ENCODE data around the gene HLA-DQB1. TPM values are rescaled to one million over a fixed set of nuclear protein-coding genes. Genes with fewer than 3 reads are reported as not detected.
A peak's percentile ranks its signal among the peaks of the same experiment; 100 is the strongest.

HLA-DQB1 gene
- total RNA-seq, 4 donors from 2014 or later, result 0.14 to 1.9 (median 1.1) TPM; not detected in 1

- H3K36me3 ChIP-seq, result no peaks in the 10 kb centered on the region
- H3K27me3 ChIP-seq, result peaks cover 49% of the 10 kb centered on the region
- no peak for DNase-seq
- 43 to 68% methylated on average over 4 of the region's 4 CpGs for WGBS, 2 donors (ENCODE audit: low coverage in 1 of 2)
- H3K9me3 ChIP-seq, result no peaks in the 10 kb centered on the region
- TF ChIP-seq, protein P1, sequence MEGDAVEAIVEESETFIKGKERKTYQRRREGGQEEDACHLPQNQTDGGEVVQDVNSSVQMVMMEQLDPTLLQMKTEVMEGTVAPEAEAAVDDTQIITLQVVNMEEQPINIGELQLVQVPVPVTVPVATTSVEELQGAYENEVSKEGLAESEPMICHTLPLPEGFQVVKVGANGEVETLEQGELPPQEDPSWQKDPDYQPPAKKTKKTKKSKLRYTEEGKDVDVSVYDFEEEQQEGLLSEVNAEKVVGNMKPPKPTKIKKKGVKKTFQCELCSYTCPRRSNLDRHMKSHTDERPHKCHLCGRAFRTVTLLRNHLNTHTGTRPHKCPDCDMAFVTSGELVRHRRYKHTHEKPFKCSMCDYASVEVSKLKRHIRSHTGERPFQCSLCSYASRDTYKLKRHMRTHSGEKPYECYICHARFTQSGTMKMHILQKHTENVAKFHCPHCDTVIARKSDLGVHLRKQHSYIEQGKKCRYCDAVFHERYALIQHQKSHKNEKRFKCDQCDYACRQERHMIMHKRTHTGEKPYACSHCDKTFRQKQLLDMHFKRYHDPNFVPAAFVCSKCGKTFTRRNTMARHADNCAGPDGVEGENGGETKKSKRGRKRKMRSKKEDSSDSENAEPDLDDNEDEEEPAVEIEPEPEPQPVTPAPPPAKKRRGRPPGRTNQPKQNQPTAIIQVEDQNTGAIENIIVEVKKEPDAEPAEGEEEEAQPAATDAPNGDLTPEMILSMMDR (IDR thresholded peaks at IDR 0.05), result no peak
- TF ChIP-seq EP300 (IDR thresholded peaks at IDR 0.05; ENCODE audit: low read depth) (no peak), POLR2AphosphoS5 (IDR thresholded peaks at IDR 0.05) (no peak), POLR2A (IDR thresholded peaks at IDR 0.05) (no peak)
- intact Hi-C loops (cut with DNase I; ENCODE audit: low total_unique reads), result no loop called here
- H3K4me3 ChIP-seq, result no peak overlapping the region
- no peak overlapping the region for H3K27ac ChIP-seq
- H3K4me1 ChIP-seq, result no peaks in the 10 kb centered on the region
- in situ Hi-C loops (cut with MboI; ENCODE audit: low pct_ligation_motif_present in 1 of 4, low pct_unique_long_range_greater_than_20kb in 1 of 4, low sequenced_read_pairs in 3 of 4), result loop anchor here in 1 of 4 donors (10.0 kb wide), 1 partner anchor 459 kb away; no protein-coding TSS in a partner anchor
Observed at GRCh38 chr6:32703347-32703746, 36.9 kb upstream of the HLA-DQB1 start.

DNA sequence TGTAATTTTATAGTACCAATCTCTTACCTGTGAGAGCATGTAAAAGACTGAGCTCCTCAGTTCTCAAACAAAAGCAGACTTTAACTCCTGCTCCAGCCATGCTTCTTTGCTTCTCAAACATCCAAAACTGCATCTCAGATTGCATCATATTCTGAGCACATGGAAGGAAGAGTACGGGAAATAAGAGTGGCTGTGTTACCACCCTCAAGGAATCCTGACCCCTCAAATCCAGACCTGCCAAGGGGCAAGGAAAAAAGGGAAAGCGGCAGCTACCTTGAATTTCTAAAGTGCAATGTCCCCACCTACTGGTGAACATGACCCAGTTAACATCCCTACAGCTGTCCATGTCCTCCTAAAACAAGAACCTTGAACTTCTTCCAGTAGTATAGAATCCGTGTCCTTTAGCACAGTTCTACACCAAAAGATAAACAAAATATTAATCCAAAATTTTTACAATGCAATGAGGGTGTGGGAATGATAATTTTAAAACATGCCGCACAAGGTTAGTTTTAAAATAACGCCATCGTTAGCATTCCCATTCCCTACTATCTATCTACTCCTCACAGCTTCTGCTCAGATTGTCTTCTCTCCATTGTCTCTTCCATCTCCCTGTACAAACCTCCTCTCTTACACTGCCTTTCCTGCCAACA is 34.1 kb upstream of the HLA-DQB1 start:
- no peak overlapping the region for H3K27ac ChIP-seq
- DNase-seq, result peak; percentile 21
- H3K27me3 ChIP-seq, result peaks cover 62% of the 10 kb centered on the region
- no peaks in the 10 kb centered on the region for H3K36me3 ChIP-seq
- no peaks in the 10 kb centered on the region for H3K9me3 ChIP-seq
- in situ Hi-C loops (cut with MboI; ENCODE audit: low pct_ligation_motif_present in 1 of 4, low pct_unique_long_range_greater_than_20kb in 1 of 4, low sequenced_read_pairs in 3 of 4), result loop anchor here in 1 of 4 donors (10.0 kb wide), 1 partner anchor 456 kb away; no protein-coding TSS in a partner anchor
- WGBS, 2 donors (ENCODE audit: low coverage in 1 of 2), result 6 to 11% methylated on average over 4 to 6 of the region's 6 CpGs
- intact Hi-C loops (cut with DNase I; ENCODE audit: low total_unique reads), result loop anchor here (2.0 kb wide), 1 partner anchor 286 kb away; no protein-coding TSS in a partner anchor
- H3K4me3 ChIP-seq, result no peak overlapping the region
- TF ChIP-seq POLR2A (IDR thresholded peaks at IDR 0.05), result no peak
- TF ChIP-seq, protein P1 (IDR thresholded peaks at IDR 0.05), result peak; percentile 55 to 65 (median 62)
- no peaks in the 10 kb centered on the region for H3K4me1 ChIP-seq

- no peak for DNase-seq
- in situ Hi-C loops (cut with MboI; ENCODE audit: low pct_ligation_motif_present in 1 of 4, low pct_unique_long_range_greater_than_20kb in 1 of 4, low sequenced_read_pairs in 3 of 4), result loop anchor here in 3 of 4 donors (5.0 to 10.0 kb wide), 5 partner anchors 95 to 452 kb away; no protein-coding TSS in a partner anchor
- intact Hi-C loops (cut with DNase I; ENCODE audit: low total_unique reads), result no loop called here
Observed at GRCh38 chr6:32697031-32697430, 30.6 kb upstream of the HLA-DQB1 start.

GRCh38 chr6:32692019-32692418 is 25.6 kb upstream of the HLA-DQB1 start:
- DNase-seq, result peak; percentile 54
- no peaks in the 10 kb centered on the region for H3K4me1 ChIP-seq
- H3K27me3 ChIP-seq, result peaks cover 38% of the 10 kb centered on the region
- H3K27ac ChIP-seq, result no peak overlapping the region
- H3K9me3 ChIP-seq, result no peaks in the 10 kb centered on the region
- in situ Hi-C loops (cut with MboI; ENCODE audit: low pct_ligation_motif_present in 1 of 4, low pct_unique_long_range_greater_than_20kb in 1 of 4, low sequenced_read_pairs in 3 of 4) (loop anchor here in 2 of 4 donors (10.0 kb wide), 2 partner anchors 103 to 447 kb away; no protein-coding TSS in a partner anchor), intact Hi-C loops (cut with DNase I; ENCODE audit: low total_unique reads) (no loop called here)
- no peak overlapping the region for H3K4me3 ChIP-seq
- TF ChIP-seq, protein P1 (IDR thresholded peaks at IDR 0.05), result peak; percentile 25 to 52 (median 49)
- TF ChIP-seq POLR2AphosphoS5 (IDR thresholded peaks at IDR 0.05) (no peak), POLR2A (IDR thresholded peaks at IDR 0.05) (no peak), EP300 (IDR thresholded peaks at IDR 0.05; ENCODE audit: low read depth) (no peak)
- H3K36me3 ChIP-seq, result no peaks in the 10 kb centered on the region
- 0% methylated on average over 1 of the region's 1 CpG; no CpG with 5 or more reads in 1 of the 2 donors for WGBS, 2 donors (ENCODE audit: low coverage in 1 of 2)

More at GRCh38 chr6:32697031-32697430, 30.6 kb upstream of the HLA-DQB1 start:
- Histone ChIP-seq H3K9me3 (no peaks in the 10 kb centered on the region), H3K27me3 (peaks cover 66% of the 10 kb centered on the region), H3K27ac (no peak overlapping the region), H3K36me3 (no peaks in the 10 kb centered on the region), H3K4me3 (no peak overlapping the region), H3K4me1 (no peaks in the 10 kb centered on the region)
- TF ChIP-seq, protein P1 (IDR thresholded peaks at IDR 0.05), result no peak
- TF ChIP-seq POLR2AphosphoS5 (IDR thresholded peaks at IDR 0.05) (no peak), POLR2A (IDR thresholded peaks at IDR 0.05) (no peak), EP300 (IDR thresholded peaks at IDR 0.05; ENCODE audit: low read depth) (no peak)
- 80 to 89% methylated on average over 1 of the region's 1 CpG for WGBS, 2 donors (ENCODE audit: low coverage in 1 of 2)
